Esophagus muscularis mucosa (tissue), 4 donors: Measurements from ENCODE around the gene IL34.

Source experiments
- EP300 ChIP-seq: sonication (generic); formaldehyde crosslinking; IDR thresholded peaks from one replicate; pipeline ENCODE4 v1.6.1; 2017; ENCODE audit warnings: antibody characterized with exemption
- POLR2A ChIP-seq: fragments of 450-650 bp; IDR thresholded peaks from one replicate; pipeline ENCODE4 v1.6.1; 2017; ENCODE audit warnings: antibody characterized with exemption, moderate library complexity, mild to moderate bottlenecking, low read depth
- POLR2AphosphoS5 ChIP-seq, 2 donors: sonication (generic); formaldehyde crosslinking; IDR thresholded peaks; one replicate each; pipeline ENCODE4 v1.6.1; 2017; ENCODE audit warnings: antibody characterized with exemption in 2 of 2
- TF ChIP-seq, protein P1 (sequence below), 3 experiments: fragments of 200-600 bp in 2 of 3; fragments of 450-650 bp in 1 of 3; sonication (generic) in 2 of 3; IDR thresholded peaks; one replicate each; pipeline ENCODE4 v1.5.1; 2017 to 2019; ENCODE audit warnings: antibody characterized with exemption in 3 of 3, mild to moderate bottlenecking in 2 of 3, moderate library complexity in 1 of 3

- TF ChIP-seq EP300 (no peak), POLR2AphosphoS5 (IDR thresholded peaks at IDR 0.05) (no peak), POLR2A (no peak)
- TF ChIP-seq, protein P1, sequence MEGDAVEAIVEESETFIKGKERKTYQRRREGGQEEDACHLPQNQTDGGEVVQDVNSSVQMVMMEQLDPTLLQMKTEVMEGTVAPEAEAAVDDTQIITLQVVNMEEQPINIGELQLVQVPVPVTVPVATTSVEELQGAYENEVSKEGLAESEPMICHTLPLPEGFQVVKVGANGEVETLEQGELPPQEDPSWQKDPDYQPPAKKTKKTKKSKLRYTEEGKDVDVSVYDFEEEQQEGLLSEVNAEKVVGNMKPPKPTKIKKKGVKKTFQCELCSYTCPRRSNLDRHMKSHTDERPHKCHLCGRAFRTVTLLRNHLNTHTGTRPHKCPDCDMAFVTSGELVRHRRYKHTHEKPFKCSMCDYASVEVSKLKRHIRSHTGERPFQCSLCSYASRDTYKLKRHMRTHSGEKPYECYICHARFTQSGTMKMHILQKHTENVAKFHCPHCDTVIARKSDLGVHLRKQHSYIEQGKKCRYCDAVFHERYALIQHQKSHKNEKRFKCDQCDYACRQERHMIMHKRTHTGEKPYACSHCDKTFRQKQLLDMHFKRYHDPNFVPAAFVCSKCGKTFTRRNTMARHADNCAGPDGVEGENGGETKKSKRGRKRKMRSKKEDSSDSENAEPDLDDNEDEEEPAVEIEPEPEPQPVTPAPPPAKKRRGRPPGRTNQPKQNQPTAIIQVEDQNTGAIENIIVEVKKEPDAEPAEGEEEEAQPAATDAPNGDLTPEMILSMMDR (IDR thresholded peaks at IDR 0.05): no peak
These were observed 31.3 kb downstream of the IL34 start for GRCh38 chr16:70677499-70678120.
